GM10266 (cell line): Measurements from ENCODE around the gene MMP28.

ENCODE experiments used
- DNase-seq: peaks from one replicate; pipeline ENCODE4 v3.0.0; 2012; ENCODE audit errors: extremely low spot score
- CTCF ChIP-seq: IDR thresholded peaks from 2 replicates; pipeline ENCODE4 v1.5.1; 2012; ENCODE audit warnings: mild to moderate bottlenecking, low read depth; ENCODE audit not compliant: control insufficient read depth, insufficient read depth; ENCODE audit errors: missing control alignments

MMP28 gene

DNA sequence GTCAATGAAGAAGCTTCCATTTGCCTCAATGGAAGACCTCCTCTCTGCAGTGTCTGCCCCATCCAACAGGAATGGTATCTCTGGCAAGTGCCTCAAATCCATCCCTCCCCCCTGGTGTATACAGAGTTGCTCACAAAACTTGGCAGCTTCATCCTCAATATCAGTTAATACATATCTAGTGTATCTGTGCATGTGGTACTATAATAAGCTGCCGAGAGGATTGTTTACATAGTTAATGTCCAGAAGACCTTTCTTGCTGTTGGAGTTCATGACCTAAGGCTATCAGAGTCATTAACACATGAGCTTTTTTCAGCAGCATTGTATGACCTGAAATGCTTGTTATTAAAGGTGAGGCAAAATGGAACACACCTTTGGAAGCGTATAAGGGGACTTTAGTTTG lies 78.0 kb downstream of the MMP28 start:
- no peak for DNase-seq
- no peak for TF ChIP-seq CTCF

- TF ChIP-seq CTCF = no peak
- no peak for DNase-seq
These were observed 78.5 kb downstream of the MMP28 start for GRCh38 chr17:35716897-35717465.

DNA sequence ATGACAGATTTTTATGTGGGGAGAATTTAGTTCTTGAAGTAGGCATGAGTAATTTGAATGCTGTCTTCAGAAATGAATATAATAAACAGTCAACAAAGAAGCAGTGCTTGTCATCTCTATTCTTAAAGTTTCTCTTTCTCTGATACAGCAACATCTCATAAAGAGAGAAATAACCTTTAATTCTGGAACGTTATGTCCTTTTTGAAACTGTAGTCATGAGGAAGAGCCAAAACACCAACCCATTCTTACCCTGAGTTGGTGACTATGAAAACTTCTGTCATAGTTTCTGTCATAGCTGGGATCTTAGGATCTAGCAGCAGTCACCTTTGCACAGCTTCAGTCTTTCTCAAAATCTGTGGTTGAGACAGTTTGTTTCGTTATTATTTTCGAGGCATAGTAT lies 79.3 kb downstream of the MMP28 start:
- TF ChIP-seq CTCF = no peak
- DNase-seq = no peak
